GM03348 (cell line): Measurements from ENCODE around the gene ID3.
A peak's percentile ranks its signal among the peaks of the same experiment; 100 is the strongest.

Source experiments
- DNase-seq: peaks from one replicate; pipeline ENCODE4 v3.0.0; 2012; ENCODE audit warnings: low spot score

Gene ID3

GRCh38 chr1:23559136-23559984, at the start of gene ID3:
Gene ID3, minus strand, starts transcription at chr1:23559501. Its CDS starts 75 bp downstream, at chr1:23559426.
- peak; percentile 94 for DNase-seq

- DNase-seq = no peak
Measured at GRCh38 chr1:23607944-23608343, 48.6 kb upstream of the ID3 start.

- no peak for DNase-seq
Measured at GRCh38 chr1:23601968-23602876, 42.9 kb upstream of the ID3 start.

- no peak for DNase-seq
Measured at GRCh38 chr1:23601135-23601967, 42.0 kb upstream of the ID3 start.

- DNase-seq = no peak
Measured at GRCh38 chr1:23600283-23600682, 41.0 kb upstream of the ID3 start.

- DNase-seq = no peak
Measured at GRCh38 chr1:23599125-23599524, 39.8 kb upstream of the ID3 start.

- no peak for DNase-seq
Measured at GRCh38 chr1:23598424-23598823, 39.1 kb upstream of the ID3 start.

GRCh38 chr1:23597635-23598388, 38.5 kb upstream of the ID3 start:
- no peak for DNase-seq

- no peak for DNase-seq
Measured at GRCh38 chr1:23596382-23597358, 37.4 kb upstream of the ID3 start.

- no peak for DNase-seq
Measured at GRCh38 chr1:23594927-23595353, 35.6 kb upstream of the ID3 start.

GRCh38 chr1:23594149-23594907, 35.0 kb upstream of the ID3 start:
- DNase-seq = no peak

- DNase-seq = no peak
Measured at GRCh38 chr1:23593556-23594148, 34.4 kb upstream of the ID3 start.

- no peak for DNase-seq
Measured at GRCh38 chr1:23593042-23593521, 33.8 kb upstream of the ID3 start.

GRCh38 chr1:23592209-23592892, 33.0 kb upstream of the ID3 start:
- peak; percentile 32 for DNase-seq

- DNase-seq = no peak
Measured at GRCh38 chr1:23591460-23592208, 32.3 kb upstream of the ID3 start.

- DNase-seq = no peak
Measured at GRCh38 chr1:23590058-23590783, 30.9 kb upstream of the ID3 start.

GRCh38 chr1:23589585-23589986, 30.3 kb upstream of the ID3 start:
- DNase-seq = no peak
